Raji (cell line): ENCODE data around the gene TNN.

ENCODE experiments used
- POLR2A ChIP-seq: IDR thresholded peaks from 2 replicates; pipeline ENCODE4 v1.6.1; 2011; ENCODE audit warnings: low read depth, low read length, control low read depth; ENCODE audit not compliant: insufficient read depth

Gene TNN

DNA sequence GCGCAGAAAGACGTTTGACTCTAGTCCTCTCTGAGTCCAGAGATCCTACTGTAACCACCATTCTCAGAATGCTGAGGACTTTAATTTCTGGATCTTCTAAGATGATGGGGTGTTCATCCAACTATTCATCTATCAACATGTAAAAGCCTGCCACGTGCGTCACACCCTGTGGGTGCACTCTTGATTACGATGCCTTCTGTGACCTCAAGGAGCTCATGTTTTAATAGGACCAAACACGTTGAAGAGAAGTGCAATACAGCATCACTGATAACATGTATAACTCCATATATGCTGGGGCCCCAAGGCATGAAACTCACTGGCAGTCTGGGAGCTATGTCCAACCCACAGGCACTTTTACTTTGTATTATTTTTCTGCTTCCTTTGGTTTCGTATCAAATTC, 105.9 kb downstream of the TNN start:
- no peak for TF ChIP-seq POLR2A

DNA sequence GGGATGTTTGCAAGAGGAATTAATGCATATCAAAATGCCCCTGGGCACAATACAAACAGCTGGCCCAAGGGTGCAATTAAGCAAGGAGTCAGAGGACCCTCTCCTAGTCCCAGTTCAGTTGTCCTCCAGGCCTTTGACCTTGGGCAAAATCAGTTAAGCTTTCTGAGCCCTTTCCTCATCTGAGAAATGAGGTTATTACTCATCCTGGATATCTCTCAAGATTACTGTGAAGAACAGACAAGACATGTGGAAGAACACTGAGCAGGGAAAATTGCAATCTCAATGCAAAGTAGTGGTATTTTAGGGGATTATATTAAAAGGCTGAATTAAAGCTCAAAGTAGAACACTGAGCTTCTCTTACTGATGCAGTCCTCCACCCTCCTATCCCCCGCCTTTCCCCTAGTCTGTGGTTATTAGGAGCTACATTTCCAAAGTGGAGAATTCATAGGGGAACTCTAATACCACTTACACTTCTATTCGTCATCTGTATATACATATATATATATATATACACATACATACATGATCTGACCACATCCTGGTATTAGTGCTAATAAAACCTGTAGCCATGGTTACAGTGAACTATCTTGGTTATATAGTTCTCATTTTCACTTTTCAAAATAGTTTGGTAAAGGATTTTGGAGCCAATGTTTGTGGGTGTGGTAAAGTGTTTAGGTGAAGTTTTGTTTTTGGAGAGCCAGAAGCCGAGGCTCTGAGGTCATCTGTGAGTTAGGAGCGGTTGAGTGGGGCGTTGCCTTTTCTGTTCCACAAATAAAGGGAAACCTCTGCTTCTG, 106.9 kb downstream of the TNN start:
- TF ChIP-seq POLR2A = no peak

GRCh38 chr1:175176246-175176645, 108.6 kb downstream of the TNN start:
- no peak for TF ChIP-seq POLR2A

GRCh38 chr1:175178056-175178455, 110.4 kb downstream of the TNN start:
- TF ChIP-seq POLR2A = no peak

- no peak for TF ChIP-seq POLR2A
Observed at GRCh38 chr1:175178456-175178855, 110.8 kb downstream of the TNN start.

DNA sequence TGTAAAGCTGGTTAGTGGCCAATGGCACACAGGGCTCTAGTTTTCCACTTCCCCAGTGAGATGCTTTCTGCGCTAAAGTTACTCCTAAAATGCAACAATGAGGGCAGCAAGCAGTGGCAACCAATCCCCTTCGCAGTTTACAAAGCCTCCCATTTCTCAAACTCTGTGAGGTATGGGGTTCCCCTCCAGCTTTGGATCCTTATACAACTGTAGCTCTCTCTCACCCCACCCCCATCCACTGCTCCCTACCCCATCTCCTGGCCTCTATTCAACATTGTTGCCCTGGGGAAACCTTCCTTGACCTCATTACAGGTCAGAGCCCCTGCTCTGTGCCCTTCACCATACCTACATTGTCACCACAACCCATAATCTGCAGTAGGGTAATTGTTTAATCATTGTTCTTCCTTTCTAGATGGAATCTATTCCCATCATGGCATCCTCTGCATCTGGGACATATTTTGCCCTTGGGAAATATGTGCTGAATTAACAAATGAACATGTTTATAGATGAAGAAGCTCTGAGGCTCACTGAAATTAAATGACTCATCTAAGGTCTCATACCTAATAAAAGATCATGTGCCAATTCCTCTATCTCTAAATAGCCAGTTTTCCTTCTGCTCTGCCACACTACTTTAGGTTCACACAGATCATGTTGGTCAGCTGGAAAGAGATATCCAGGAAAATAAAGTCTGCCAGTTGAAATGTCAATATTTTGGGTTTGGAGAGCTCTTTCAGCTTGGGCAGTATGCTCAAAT, 112.4 kb downstream of the TNN start:
- no peak for TF ChIP-seq POLR2A

- TF ChIP-seq POLR2A = no peak
Observed at GRCh38 chr1:175182201-175182746, 114.6 kb downstream of the TNN start.

DNA sequence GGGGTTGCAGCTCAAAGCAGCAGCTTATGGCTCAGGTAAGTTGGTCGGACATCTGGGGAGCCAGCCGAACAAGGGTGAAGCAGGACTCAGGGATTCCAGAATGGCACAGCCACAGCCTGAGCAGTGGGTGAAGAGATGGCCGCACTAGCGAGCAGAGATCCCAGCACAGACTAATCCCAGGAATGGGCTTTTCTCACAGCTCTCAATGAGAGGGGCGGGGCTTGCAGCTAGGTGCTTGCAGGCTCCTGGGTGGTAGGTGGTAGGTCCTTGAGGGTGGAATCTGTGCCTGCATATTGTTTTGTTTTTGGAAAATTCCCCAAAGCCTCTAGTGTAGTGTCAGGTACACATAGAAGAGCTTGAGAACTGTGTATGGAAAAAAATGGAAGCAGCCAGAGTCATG, 116.0 kb downstream of the TNN start:
- no peak for TF ChIP-seq POLR2A

GRCh38 chr1:175185903-175186302, 118.3 kb downstream of the TNN start:
- no peak for TF ChIP-seq POLR2A

- no peak for TF ChIP-seq POLR2A
Observed at GRCh38 chr1:175186433-175187160, 119.0 kb downstream of the TNN start.

DNA sequence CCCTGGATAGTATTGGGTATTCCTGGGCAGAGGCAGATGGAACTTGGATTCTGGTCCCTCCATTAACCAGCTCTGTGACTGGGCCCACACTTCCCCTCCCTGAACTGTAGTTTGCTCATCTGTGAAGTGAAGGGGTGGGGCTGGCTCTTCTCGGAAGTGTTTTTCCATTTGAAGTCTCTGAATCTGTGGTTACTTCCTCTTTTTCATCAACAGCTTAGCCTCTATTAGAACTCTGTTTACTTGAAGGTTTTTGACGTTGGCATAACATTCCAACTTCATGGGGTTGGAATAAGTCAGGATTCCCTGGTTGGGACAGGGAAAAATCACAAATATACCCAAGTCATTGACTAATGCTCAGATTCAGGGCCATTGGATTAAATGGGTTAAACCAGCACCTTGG, 121.3 kb downstream of the TNN start:
- TF ChIP-seq POLR2A = no peak

GRCh38 chr1:175191659-175192058, 124.0 kb downstream of the TNN start:
- TF ChIP-seq POLR2A = no peak

DNA sequence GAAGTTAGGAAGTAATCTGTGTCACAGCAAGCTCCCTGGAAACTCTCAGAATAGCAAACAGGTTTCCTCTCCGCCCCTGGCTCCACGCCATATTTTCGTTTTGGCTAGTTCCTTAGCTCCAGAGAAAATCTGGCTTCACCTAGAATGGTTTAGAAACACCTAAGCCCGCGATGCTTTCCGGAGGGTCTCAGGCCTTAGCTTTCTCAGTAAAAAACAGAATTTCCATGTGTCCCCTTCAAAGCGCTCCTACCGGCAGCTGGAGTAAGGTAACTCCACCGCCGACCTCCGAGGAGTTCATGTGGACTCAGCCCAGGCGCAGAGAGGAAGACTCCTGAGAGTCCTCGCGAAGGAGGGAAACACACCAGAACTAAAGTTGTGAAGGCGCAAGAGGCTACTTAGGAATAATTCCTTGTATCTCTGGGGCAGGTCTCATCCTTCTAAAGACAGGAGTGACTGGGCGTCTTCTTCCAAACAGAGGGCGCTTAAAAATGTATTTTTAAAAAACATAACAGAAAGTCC, 124.5 kb downstream of the TNN start:
- TF ChIP-seq POLR2A = no peak

- TF ChIP-seq POLR2A = peak; percentile 84
Observed at GRCh38 chr1:175192630-175193526, 125.2 kb downstream of the TNN start, which contains the start of gene KIAA0040. KIAA0040 (minus strand) TSS chr1:175192776; CDS start chr1:175161013, 31,763 bp downstream.
